IMR-90 (cell line): ENCODE data around the gene BTNL8. TPM values are rescaled to one million over a fixed set of nuclear protein-coding genes. Genes with fewer than 3 reads are reported as not detected.

Source experiments
- ATAC-seq: fragments of 200-7000 bp; cut with Tn5 transposase; 2 replicates; pipeline ENCODE4 v1.9.1; 2020; ENCODE audit warnings: low read depth, mild to moderate bottlenecking, moderate library complexity
- BruUV-seq: library from RNA; stranded (reverse); fragments of 400-500 nt; replicated peaks from 2 replicates; lab custom pipeline; 2021; lab: Mats Ljungman, UMichigan
- CTCF ChIA-PET: fragments of 300-600 bp; formaldehyde crosslinking; extraction: SDS; loops from one replicate; lab custom pipeline; 2021; ENCODE audit warnings: antibody characterized with exemption; lab: Yijun Ruan, JAX
- POLR2A ChIA-PET: fragments of 300-600 bp; sonication (Branson Sonifier 250); formaldehyde crosslinking; loops from one replicate; lab custom pipeline; 2022; ENCODE audit warnings: antibody characterized with exemption; ENCODE audit not compliant: unreplicated experiment; lab: Charles Lee
- DNase-seq: peaks from one replicate; pipeline ENCODE4 v3.0.0; 2013
- H2AFZ ChIP-seq: replicated peaks from 2 replicates; pipeline ENCODE3; 2013; ENCODE audit warnings: low read length, mild to moderate bottlenecking; ENCODE audit not compliant: poor library complexity
- H2AK5ac ChIP-seq: 2 replicates; pipeline ENCODE4 v1.6.1; 2013; ENCODE audit warnings: low read depth, low read length, inconsistent platforms
- H2AK9ac ChIP-seq: replicated peaks from 2 replicates; pipeline ENCODE3; 2013; ENCODE audit warnings: mild to moderate bottlenecking, low read depth, low read length, moderate library complexity; ENCODE audit not compliant: poor library complexity
- H2BK120ac ChIP-seq: 2 replicates; pipeline ENCODE4 v1.6.1; 2013; ENCODE audit warnings: low read depth, low read length, inconsistent platforms
- H2BK15ac ChIP-seq: 3 replicates; pipeline ENCODE4 v1.6.1; 2013; ENCODE audit warnings: low read depth, low read length, inconsistent platforms
- H2BK20ac ChIP-seq: 2 replicates; pipeline ENCODE4 v1.6.1; 2013; ENCODE audit warnings: low read depth, mild to moderate bottlenecking, inconsistent platforms, low read length, moderate library complexity
- H2BK5ac ChIP-seq: 2 replicates; pipeline ENCODE4 v1.6.1; 2013; ENCODE audit warnings: mild to moderate bottlenecking, low read depth, low read length, inconsistent platforms; ENCODE audit not compliant: poor library complexity, severe bottlenecking
- H3K14ac ChIP-seq: replicated peaks from 2 replicates; pipeline ENCODE4 v1.6.1; 2013; ENCODE audit warnings: low read depth, low read length, inconsistent platforms
- H3K18ac ChIP-seq: 2 replicates; pipeline ENCODE4 v1.6.1; 2013; ENCODE audit warnings: low read depth, low read length, control low read depth
- H3K23ac ChIP-seq: 2 replicates; pipeline ENCODE4 v1.6.1; 2013; ENCODE audit warnings: low read depth, low read length, inconsistent platforms
- H3K27ac ChIP-seq: 2 replicates; pipeline ENCODE4 v1.5.1; 2013; ENCODE audit warnings: mild to moderate bottlenecking, control low read depth, low read length; ENCODE audit not compliant: insufficient read depth
- H3K27me3 ChIP-seq: 2 replicates; pipeline ENCODE4 v1.6.1; 2013; ENCODE audit warnings: low read length; ENCODE audit not compliant: control insufficient read depth, insufficient read depth
- H3K36me3 ChIP-seq: 2 replicates; pipeline ENCODE4 v1.6.1; 2013; ENCODE audit warnings: low read length, mixed read lengths; ENCODE audit not compliant: control insufficient read depth, insufficient read depth
- H3K4ac ChIP-seq: 2 replicates; pipeline ENCODE4 v1.6.1; 2013; ENCODE audit warnings: low read depth, low read length, inconsistent platforms
- H3K4me1 ChIP-seq: 2 replicates; pipeline ENCODE4 v1.6.1; 2013; ENCODE audit warnings: low read length, mixed read lengths; ENCODE audit not compliant: control insufficient read depth, insufficient read depth
- H3K4me2 ChIP-seq: 2 replicates; pipeline ENCODE4 v1.6.1; 2013; ENCODE audit warnings: low read depth, mild to moderate bottlenecking, control low read depth, low read length, moderate library complexity
- H3K4me3 ChIP-seq: 2 replicates; pipeline ENCODE4 v1.5.1; 2013; ENCODE audit warnings: low read depth, mild to moderate bottlenecking, control low read depth, low read length, moderate library complexity; ENCODE audit not compliant: insufficient read depth
- H3K56ac ChIP-seq: 2 replicates; pipeline ENCODE4 v1.6.1; 2013; ENCODE audit warnings: low read length, inconsistent platforms; ENCODE audit not compliant: insufficient read depth; ENCODE audit errors: extremely low read depth
- H3K79me1 ChIP-seq, 2 experiments: 2 replicates each; pipeline ENCODE4 v1.6.1; 2013; ENCODE audit warnings: low read length in 2 of 2, inconsistent platforms in 1 of 2, low read depth in 1 of 2
- H3K9ac ChIP-seq: 2 replicates; pipeline ENCODE4 v1.6.1; 2013; ENCODE audit warnings: low read depth, low read length, control low read depth
- H3K9me1 ChIP-seq: 2 replicates; pipeline ENCODE4 v1.6.1; 2013; ENCODE audit warnings: low read length, inconsistent platforms; ENCODE audit not compliant: insufficient read depth
- H3K9me3 ChIP-seq: 2 replicates; pipeline ENCODE4 v1.6.1; 2013; ENCODE audit warnings: low read length; ENCODE audit not compliant: control insufficient read depth, insufficient read depth
- H4K20me1 ChIP-seq: 2 replicates; pipeline ENCODE4 v1.6.1; 2013; ENCODE audit warnings: low read length, inconsistent platforms; ENCODE audit not compliant: insufficient read depth
- H4K5ac ChIP-seq: 2 replicates; pipeline ENCODE4 v1.6.1; 2013; ENCODE audit warnings: mild to moderate bottlenecking, low read depth, low read length, control low read depth
- H4K8ac ChIP-seq, 2 experiments: 2 replicates each; pipeline ENCODE4 v1.6.1; 2013; ENCODE audit warnings: low read depth in 2 of 2, low read length in 2 of 2, control low read depth in 1 of 2, inconsistent platforms in 1 of 2
- H4K91ac ChIP-seq: 2 replicates; pipeline ENCODE4 v1.6.1; 2013; ENCODE audit warnings: low read depth, low read length, inconsistent platforms; ENCODE audit not compliant: insufficient read depth
- BHLHE40 ChIP-seq: fragments of 150-350 bp; IDR thresholded peaks from 2 replicates; pipeline ENCODE4 v1.6.1; 2016; ENCODE audit warnings: mild to moderate bottlenecking, low read depth, low read length
- CEBPB ChIP-seq: IDR thresholded peaks from 2 replicates; pipeline ENCODE4 v1.6.1; 2012; ENCODE audit warnings: low read depth, low read length, improper control_type of control experiment
- CHD1 ChIP-seq: IDR thresholded peaks from 2 replicates; pipeline ENCODE4 v1.6.1; 2012; ENCODE audit warnings: low read depth, low read length, improper control_type of control experiment
- CTCF ChIP-seq: conservative IDR thresholded peaks from 2 replicates; pipeline ENCODE4 v1.5.1; 2012; ENCODE audit warnings: mild to moderate bottlenecking, low read depth, low read length, improper control_type of control experiment
- ELK1 ChIP-seq: fragments of 150-350 bp; IDR thresholded peaks from 2 replicates; pipeline ENCODE4 v1.6.1; 2016; ENCODE audit warnings: low read depth, mild to moderate bottlenecking, low read length, moderate library complexity, borderline replicate concordance
- FOS ChIP-seq: fragments of 150-350 bp; IDR thresholded peaks from 2 replicates; pipeline ENCODE4 v1.6.1; 2016; ENCODE audit warnings: low read depth, low read length
- MAFK ChIP-seq: IDR thresholded peaks from 2 replicates; pipeline ENCODE4 v1.6.1; 2012; ENCODE audit warnings: low read depth, low read length, improper control_type of control experiment
- MAZ ChIP-seq: IDR thresholded peaks from 2 replicates; pipeline ENCODE4 v1.6.1; 2012; ENCODE audit warnings: low read depth, mild to moderate bottlenecking, low read length, improper control_type of control experiment, moderate library complexity, borderline replicate concordance
- MXI1 ChIP-seq: IDR thresholded peaks from 2 replicates; pipeline ENCODE4 v1.6.1; 2012; ENCODE audit warnings: low read depth, mild to moderate bottlenecking, low read length, moderate library complexity, borderline replicate concordance
- NFE2L2 ChIP-seq: fragments of 150-350 bp; IDR thresholded peaks from 2 replicates; pipeline ENCODE4 v1.6.1; 2016; ENCODE audit warnings: low read depth, mild to moderate bottlenecking, low read length
- POLR2A ChIP-seq: IDR thresholded peaks from 2 replicates; pipeline ENCODE4 v1.6.1; 2012; ENCODE audit warnings: mild to moderate bottlenecking, low read depth, low read length
- RAD21 ChIP-seq: IDR thresholded peaks from 2 replicates; pipeline ENCODE4 v1.6.1; 2012; ENCODE audit warnings: low read length, improper control_type of control experiment
- RCOR1 ChIP-seq: IDR thresholded peaks from 2 replicates; pipeline ENCODE4 v1.6.1; 2012; ENCODE audit warnings: mild to moderate bottlenecking, low read length, improper control_type of control experiment; ENCODE audit not compliant: insufficient replicate concordance
- RFX5 ChIP-seq: IDR thresholded peaks from 2 replicates; pipeline ENCODE4 v1.8.0; 2012; ENCODE audit warnings: low read depth, mild to moderate bottlenecking, low read length, moderate library complexity
- SMC3 ChIP-seq: fragments of 150-350 bp; IDR thresholded peaks from 2 replicates; pipeline ENCODE4 v1.6.1; 2016; ENCODE audit warnings: low read depth, mild to moderate bottlenecking, antibody characterized with exemption, low read length, moderate library complexity
- USF2 ChIP-seq: fragments of 150-350 bp; IDR thresholded peaks from 2 replicates; pipeline ENCODE4 v1.6.1; 2017; ENCODE audit warnings: mild to moderate bottlenecking, antibody characterized with exemption, low read length, low read depth
- WGBS, 2 experiments: methylation state at CpG; one replicate each; pipeline versions ENCODE4 v1.1.5 to v1.1.7; 2013; ENCODE audit warnings: missing lambda C conversion rate in 2 of 2; ENCODE audit not compliant: insufficient read length in 1 of 2; ENCODE audit errors: extremely low coverage in 2 of 2; 5-methylcytosine and 5-hydroxymethylcytosine counted together
- dilution Hi-C: fragments of 300-500 bp; cut with HindIII; formaldehyde crosslinking; loops from one replicate; pipeline ENCODE4 v1.14.3; 2018; ENCODE audit warnings: low sequenced_read_pairs; ENCODE audit not compliant: unreplicated experiment
- in situ Hi-C: fragments of 300-500 bp; cut with MboI; formaldehyde crosslinking; loops from 3 replicates; pipeline ENCODE4 v1.14.3; 2019; ENCODE audit warnings: low sequenced_read_pairs, inconsistent platforms, mixed read lengths
- intact Hi-C: fragments of 100-400 bp; cut with micrococcal nuclease; formaldehyde crosslinking; loops from 2 replicates; pipeline ENCODE4 v1.10.0; 2022
- polyA plus RNA-seq, 3 experiments: library from polyadenylated mRNA; depleted of rRNA; stranded (reverse); fragments of >200 nt; gene quantifications; 2 replicates each; pipeline ENCODE4 v1.2.3, GENCODE V29; 2012; ENCODE audit warnings: low replicate concordance in 1 of 3
- total RNA-seq: library from RNA; depleted of rRNA; stranded (reverse); fragments of >200 nt; gene quantifications from 2 replicates; pipeline ENCODE4 v1.2.3, GENCODE V29; 2012

Gene BTNL8
- total and polyA plus RNA-seq, 2 of the 4 experiments (the other 2 are of a cell fraction) = not detected

- H2AK5ac ChIP-seq = no peak overlapping the region
These were observed 24.0 kb downstream of the BTNL8 start for GRCh38 chr5:180922932-180923331.

More at GRCh38 chr5:180922932-180923331, 24.0 kb downstream of the BTNL8 start:
- Histone ChIP-seq H3K9me3 (peaks cover 9% of the 10 kb centered on the region; the same call in 1 of the 2 replicates), H4K91ac (no peak overlapping the region), H3K27ac (no peak overlapping the region), H2AFZ (no peak overlapping the region), H3K79me1 (no peaks in the 10 kb centered on the region), H2BK15ac (no peak overlapping the region), H4K8ac (no peak overlapping the region), H3K4ac (no peak overlapping the region), H3K4me3 (no peak overlapping the region), H3K14ac (no peak overlapping the region), H4K5ac (no peak overlapping the region), H2AK9ac (no peak overlapping the region), H3K27me3 (no peaks in the 10 kb centered on the region), H3K4me1 (no peaks in the 10 kb centered on the region), H3K9me1 (no peaks in the 10 kb centered on the region), H3K36me3 (no peaks in the 10 kb centered on the region), H3K18ac (no peak overlapping the region), H3K56ac (no peak overlapping the region), H3K23ac (no peak overlapping the region), H2BK20ac (no peak overlapping the region), H3K9ac (no peak overlapping the region), H2BK120ac (no peak overlapping the region), H4K20me1 (no peaks in the 10 kb centered on the region), H3K4me2 (no peak overlapping the region), H2BK5ac (no peak overlapping the region)
- CTCF ChIA-PET = no interaction called here
- in situ Hi-C loops = no loop called here
- TF ChIP-seq SMC3 = no peak
- no peak for TF ChIP-seq CTCF
- TF ChIP-seq USF2 = no peak
- TF ChIP-seq RCOR1 = no peak
- no peak for TF ChIP-seq CEBPB
- no peak for TF ChIP-seq POLR2A
- no peak for TF ChIP-seq FOS
- no peak for TF ChIP-seq RAD21
- no peak for TF ChIP-seq NFE2L2
- no peak for TF ChIP-seq MAZ
- TF ChIP-seq MAFK = no peak
- no peak for TF ChIP-seq BHLHE40
- no peak for TF ChIP-seq RFX5
- no peak for TF ChIP-seq MXI1
- no peak for TF ChIP-seq CHD1
- TF ChIP-seq ELK1 = no peak
- ATAC-seq = no peak
- BruUV-seq = no TSS peak
- WGBS, 2 experiments = no CpG with 5 or more reads among the region's 1 CpG
- POLR2A ChIA-PET = no interaction called here
- intact Hi-C loops = no loop called here
- DNase-seq = no peak
- dilution Hi-C loops = no loop called here
